HEK293 (cell line): Measurements from ENCODE around the gene RDH12.

Experiments
- CTCF ChIA-PET: fragments of 350-600 bp; formaldehyde crosslinking; extraction: SDS; loops from one replicate; lab custom pipeline; 2021; ENCODE audit warnings: antibody characterized with exemption; lab: Yijun Ruan, JAX
- POLR2A ChIA-PET: fragments of 300-600 bp; formaldehyde crosslinking; extraction: SDS; loops from one replicate; lab custom pipeline; 2020; ENCODE audit warnings: antibody characterized with exemption, inconsistent platforms; lab: Yijun Ruan, JAX
- H3K27ac ChIP-seq: fragments of 200-500 bp; sonication (Bioruptor generic); 2 replicates; pipeline ENCODE4 v1.5.1; 2014; ENCODE audit warnings: low read depth, low read length, control low read depth, inconsistent platforms; ENCODE audit errors: extremely low read depth
- H3K36me3 ChIP-seq, 2 experiments: fragments of 200-500 bp in 1 of 2; sonication (Bioruptor generic) in 1 of 2; 1 replicate in 1 of 2; 2 replicates in 1 of 2; pipeline ENCODE4 v1.5.1; 2014 to 2017; ENCODE audit warnings: inconsistent platforms in 2 of 2, low read length in 2 of 2; ENCODE audit not compliant: control insufficient read depth in 2 of 2, insufficient read depth in 1 of 2
- H3K4me1 ChIP-seq: fragments of 200-500 bp; sonication (Bioruptor generic); 2 replicates; pipeline ENCODE4 v1.5.1; 2014; ENCODE audit warnings: mild to moderate bottlenecking, low read length, inconsistent platforms; ENCODE audit not compliant: control insufficient read depth, insufficient read depth
- H3K4me3 ChIP-seq: 2 replicates; pipeline ENCODE4 v1.5.1; 2011; ENCODE audit warnings: low read depth, mild to moderate bottlenecking, control low read depth, low read length, moderate library complexity
- H3K9me3 ChIP-seq: fragments of 200-500 bp; sonication (Bioruptor generic); 2 replicates; pipeline ENCODE4 v1.5.1; 2014; ENCODE audit warnings: low read depth, low read length, inconsistent platforms; ENCODE audit not compliant: control insufficient read depth, insufficient read depth
- GLI4 ChIP-seq: fragments of 450-650 bp; formaldehyde crosslinking; IDR thresholded peaks from 2 replicates; pipeline ENCODE4 v1.5.1; 2016; ENCODE audit warnings: missing biosample characterization, missing genetic modification characterization
- MZF1 ChIP-seq: fragments of 450-650 bp; formaldehyde crosslinking; IDR thresholded peaks from 2 replicates; pipeline ENCODE4 v1.5.1; 2017; ENCODE audit warnings: missing biosample characterization, missing genetic modification characterization, borderline replicate concordance
- OSR2 ChIP-seq: fragments of 450-650 bp; formaldehyde crosslinking; IDR thresholded peaks from 2 replicates; pipeline ENCODE4 v1.5.1; 2016; ENCODE audit warnings: missing biosample characterization, missing genetic modification characterization
- PRDM6 ChIP-seq: fragments of 450-650 bp; formaldehyde crosslinking; IDR thresholded peaks from 2 replicates; pipeline ENCODE4 v1.5.1; 2017; ENCODE audit warnings: missing biosample characterization, missing genetic modification characterization
- ZBTB10 ChIP-seq: fragments of 450-650 bp; formaldehyde crosslinking; IDR thresholded peaks from 2 replicates; pipeline ENCODE4 v1.5.1; 2016; ENCODE audit warnings: missing biosample characterization, missing genetic modification characterization
- ZNF223 ChIP-seq: fragments of 450-650 bp; formaldehyde crosslinking; IDR thresholded peaks from 2 replicates; pipeline ENCODE4 v1.5.1; 2016; ENCODE audit warnings: missing biosample characterization, missing genetic modification characterization
- ZNF26 ChIP-seq: fragments of 450-650 bp; formaldehyde crosslinking; IDR thresholded peaks from 2 replicates; pipeline ENCODE4 v1.5.1; 2016; ENCODE audit warnings: missing biosample characterization, missing genetic modification characterization
- ZNF280C ChIP-seq: fragments of 450-650 bp; formaldehyde crosslinking; IDR thresholded peaks from 2 replicates; pipeline ENCODE4 v1.5.1; 2016; ENCODE audit warnings: missing biosample characterization, missing genetic modification characterization
- ZNF341 ChIP-seq: fragments of 450-650 bp; formaldehyde crosslinking; IDR thresholded peaks from 2 replicates; pipeline ENCODE4; 2016; ENCODE audit warnings: low read depth, missing biosample characterization, missing genetic modification characterization
- ZNF404 ChIP-seq: fragments of 450-650 bp; formaldehyde crosslinking; IDR thresholded peaks from 2 replicates; pipeline ENCODE4 v1.5.1; 2017; ENCODE audit warnings: missing biosample characterization, missing genetic modification characterization
- ZNF416 ChIP-seq: fragments of 450-650 bp; formaldehyde crosslinking; IDR thresholded peaks from 2 replicates; pipeline ENCODE4 v1.5.1; 2016; ENCODE audit warnings: missing biosample characterization, missing genetic modification characterization
- ZNF560 ChIP-seq: fragments of 450-650 bp; formaldehyde crosslinking; IDR thresholded peaks from 2 replicates; pipeline ENCODE4 v1.5.1; 2017; ENCODE audit warnings: missing biosample characterization, missing genetic modification characterization, borderline replicate concordance
- ZNF561 ChIP-seq: fragments of 450-650 bp; IDR thresholded peaks from 2 replicates; pipeline ENCODE4 v1.5.1; 2018; ENCODE audit warnings: missing biosample characterization, missing genetic modification characterization, borderline replicate concordance
- ZNF610 ChIP-seq: fragments of 450-650 bp; formaldehyde crosslinking; IDR thresholded peaks from 2 replicates; pipeline ENCODE4 v1.5.1; 2016; ENCODE audit warnings: missing biosample characterization, missing genetic modification characterization, borderline replicate concordance
- ZNF791 ChIP-seq: fragments of 450-650 bp; formaldehyde crosslinking; IDR thresholded peaks from 2 replicates; pipeline ENCODE4 v1.5.1; 2016; ENCODE audit warnings: missing biosample characterization, missing genetic modification characterization

The RDH12 gene

GRCh38 chr14:67765192-67765834 lies 63.6 kb downstream of the RDH12 start:
- H3K4me3 ChIP-seq: no peak overlapping the region
- H3K4me1 ChIP-seq: no peaks in the 10 kb centered on the region
- no peaks in the 10 kb centered on the region for H3K9me3 ChIP-seq
- ChIA-PET POLR2A (no interaction called here), CTCF (interaction anchor here (0.6 kb wide), 1 partner anchor 1664 kb away, joined by 3 read pairs; no protein-coding TSS in a partner anchor)
- H3K27ac ChIP-seq: no peak overlapping the region
- peaks cover 17 to 89% of the 10 kb centered on the region in 2 experiments for H3K36me3 ChIP-seq
- TF ChIP-seq ZBTB10 (tag by site-specific recombination): no peak

- H3K36me3 ChIP-seq: peaks cover 20 to 87% of the 10 kb centered on the region in 2 experiments
- no peaks in the 10 kb centered on the region for H3K9me3 ChIP-seq
- ChIA-PET CTCF (interaction anchor here (0.6 kb wide), 1 partner anchor 94 kb away, joined by 3 read pairs; no protein-coding TSS in a partner anchor), POLR2A (no interaction called here)
- TF ChIP-seq OSR2 (tag by site-specific recombination): no peak
- H3K4me1 ChIP-seq: no peaks in the 10 kb centered on the region
- H3K27ac ChIP-seq: no peak overlapping the region
- no peak overlapping the region for H3K4me3 ChIP-seq
These were observed 64.5 kb downstream of the RDH12 start for GRCh38 chr14:67766035-67766680.

- H3K27ac ChIP-seq: no peak overlapping the region
- H3K9me3 ChIP-seq: no peaks in the 10 kb centered on the region
- POLR2A ChIA-PET: no interaction called here
- H3K4me1 ChIP-seq: no peaks in the 10 kb centered on the region
- TF ChIP-seq ZNF416 (tag by site-specific recombination) (no peak), ZNF223 (tag by site-specific recombination) (no peak), ZNF561 (tag by site-specific recombination) (no peak), ZNF26 (no peak), ZNF791 (tag by site-specific recombination) (no peak), GLI4 (tag by site-specific recombination) (no peak), ZNF341 (tag by site-specific recombination) (no peak), ZNF404 (tag by site-specific recombination) (no peak), ZNF280C (no peak), ZNF560 (no peak), ZNF610 (tag by site-specific recombination) (no peak), MZF1 (no peak), PRDM6 (tag by site-specific recombination) (no peak)
- TF ChIP-seq, all 188 proteins: peak for 0
- Histone ChIP-seq H3K36me3 (peaks cover 28 to 89% of the 10 kb centered on the region in 2 experiments), H3K4me3 (no peak overlapping the region)
- CTCF ChIA-PET: interaction anchor here (0.7 kb wide), 1 partner anchor 184 kb away, joined by 3 read pairs; no protein-coding TSS in a partner anchor
These were observed 66.5 kb downstream of the RDH12 start for GRCh38 chr14:67768219-67768618.
